ENCODE results near the gene PCDHGA1.
"Not testable (repeated sequence)": the region's sequence is repeated elsewhere in the genome, so short reads cannot be mapped to it uniquely, and the experiment has no call there.

The PCDHGA1 gene

GRCh38 chr5:141330299-141331080, at the start of gene PCDHGA1:
TSS of gene PCDHGA1 (plus strand) at chr5:141330514.
- DNase-seq = no peak
- intact Hi-C loops (cut with DNase I) = no loop called here

DNA sequence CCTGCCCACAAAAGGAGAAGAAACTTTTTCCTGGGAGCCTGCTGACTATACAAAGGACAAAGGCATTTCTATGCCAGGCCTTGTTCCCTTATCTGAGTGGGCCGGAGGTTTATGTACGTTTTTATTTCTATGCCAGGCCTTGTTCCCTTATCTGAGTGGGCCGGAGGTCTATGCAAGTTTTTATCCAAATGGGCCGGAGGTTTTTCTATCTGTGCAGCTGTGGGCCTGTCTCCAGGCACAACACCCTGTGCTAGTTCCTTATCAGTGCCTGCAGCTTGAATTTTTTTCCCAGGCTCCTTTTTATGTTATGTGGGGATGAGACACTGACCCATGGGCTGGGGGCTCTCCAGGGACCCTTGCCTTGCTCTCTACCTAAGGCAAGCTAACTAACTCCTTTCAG, 31.9 kb upstream of the PCDHGA1 start:
- no peak for DNase-seq
- intact Hi-C loops (cut with DNase I) = no loop called here

DNA sequence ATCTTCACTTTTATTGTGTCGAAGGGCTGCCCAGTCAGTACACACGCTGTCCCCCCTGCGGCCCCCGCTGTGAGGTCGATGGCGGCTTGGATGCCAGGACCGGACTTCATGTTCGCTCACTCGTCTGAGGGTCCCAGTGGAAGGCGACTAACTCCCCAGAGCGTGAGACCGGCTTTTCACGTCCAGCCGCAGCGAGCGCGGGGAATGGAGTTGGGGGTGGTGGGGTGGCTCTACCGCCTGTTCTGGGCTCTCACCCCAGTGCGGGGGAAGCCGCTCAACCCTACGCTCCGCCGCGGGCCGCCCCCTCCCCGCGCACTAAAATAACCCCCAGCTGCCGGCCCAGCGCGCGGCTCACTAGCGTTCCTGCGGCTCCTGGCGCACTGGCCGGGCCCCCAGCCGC, 26.6 kb upstream of the PCDHGA1 start, which contains the start of gene SLC25A2:
TSS of gene SLC25A2 (minus strand) at position 294 of the 400 bp plus-strand sequence. CDS start at position 110, 184 bp downstream.
- no peak for DNase-seq
- intact Hi-C loops (cut with DNase I) = no loop called here

- DNase-seq = no peak
- intact Hi-C loops (cut with DNase I) = no loop called here
These were observed 23.7 kb upstream of the PCDHGA1 start for GRCh38 chr5:141306630-141307029.

DNA sequence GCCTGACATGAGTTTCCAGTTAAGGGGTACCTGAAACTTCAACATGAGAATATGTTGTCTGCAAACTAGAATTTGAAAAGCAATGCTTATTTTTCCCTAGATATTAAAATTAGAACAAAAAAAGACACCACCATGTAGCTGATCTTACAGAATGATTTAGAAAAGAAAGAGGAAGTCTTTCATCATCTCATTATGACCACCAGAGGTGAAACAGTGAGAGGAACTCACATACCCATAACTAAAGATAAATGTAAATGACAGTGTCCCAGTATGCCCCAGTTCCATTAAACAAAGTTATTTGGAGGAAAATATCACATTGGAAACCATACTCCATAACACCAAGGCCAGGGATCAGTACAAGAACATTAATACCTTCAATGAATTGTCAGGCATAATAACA, 16.6 kb upstream of the PCDHGA1 start:
- intact Hi-C loops (cut with DNase I) = no loop called here
- DNase-seq = no peak

- intact Hi-C loops (cut with DNase I); DNase-seq: not testable (repeated sequence)
These were observed 13.4 kb upstream of the PCDHGA1 start for GRCh38 chr5:141316963-141317362.

GRCh38 chr5:141319202-141319601, 11.1 kb upstream of the PCDHGA1 start:
- intact Hi-C loops (cut with DNase I) = no loop called here
- DNase-seq = no peak

- intact Hi-C loops (cut with DNase I) = loop anchor here (2.0 kb wide), 1 partner anchor 245 kb away; no protein-coding TSS in a partner anchor
- DNase-seq = no peak
These were observed 10.6 kb upstream of the PCDHGA1 start for GRCh38 chr5:141319699-141320098.

GRCh38 chr5:141320225-141321169, 9.8 kb upstream of the PCDHGA1 start, which contains the start of gene TAF7:
TSS of gene TAF7 (minus strand) at chr5:141320784. CDS start at chr5:141320044, 740 bp downstream.
- intact Hi-C loops (cut with DNase I) = loop anchor here (2.0 kb wide), 1 partner anchor 244 kb away; no protein-coding TSS in a partner anchor
- DNase-seq = peak; percentile 83 to 98 (median 88)

- DNase-seq = no peak
- intact Hi-C loops (cut with DNase I) = no loop called here
These were observed 8.1 kb upstream of the PCDHGA1 start for GRCh38 chr5:141322261-141322660.

DNA sequence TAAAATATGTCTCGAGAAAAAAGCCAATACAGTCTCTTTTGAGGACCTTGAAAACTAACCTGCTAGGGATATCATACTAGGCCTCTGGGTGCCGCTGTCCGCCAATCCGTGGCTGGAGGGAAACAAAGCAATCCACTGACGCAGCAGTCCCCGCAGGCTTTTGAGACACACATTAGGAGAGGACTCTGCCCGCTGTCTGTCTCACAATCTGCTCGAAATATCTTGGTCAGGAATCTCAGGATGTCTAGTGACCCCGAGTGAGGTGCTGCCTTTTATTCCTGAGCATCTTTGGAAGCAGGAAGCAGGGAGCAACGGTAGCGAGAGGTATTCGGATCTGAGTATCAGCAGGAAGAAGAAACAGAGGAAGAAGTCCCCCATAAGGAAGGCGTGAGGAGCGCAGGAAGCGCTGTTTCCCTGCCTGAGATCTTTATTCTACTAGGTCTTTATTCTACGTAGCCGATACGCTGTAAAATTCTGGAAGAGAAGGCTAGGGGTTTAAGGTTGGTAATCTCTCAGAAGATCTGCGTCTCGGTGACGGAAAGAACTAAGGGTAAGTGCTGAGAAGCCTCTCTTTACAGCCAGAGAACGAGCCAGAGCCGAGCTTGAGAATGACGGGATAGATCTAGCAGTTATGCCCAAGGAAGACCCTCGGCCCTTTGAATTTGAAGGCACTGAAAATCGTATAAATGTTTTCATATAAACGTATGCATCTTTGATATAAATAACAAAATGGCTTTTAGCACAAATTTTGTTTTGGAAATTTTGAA, 4.0 kb upstream of the PCDHGA1 start:
- intact Hi-C loops (cut with DNase I) = loop anchor here (2.0 kb wide), 1 partner anchor 235 kb away; no protein-coding TSS in a partner anchor
- peak; percentile 22 to 95 (median 72) for DNase-seq

DNA sequence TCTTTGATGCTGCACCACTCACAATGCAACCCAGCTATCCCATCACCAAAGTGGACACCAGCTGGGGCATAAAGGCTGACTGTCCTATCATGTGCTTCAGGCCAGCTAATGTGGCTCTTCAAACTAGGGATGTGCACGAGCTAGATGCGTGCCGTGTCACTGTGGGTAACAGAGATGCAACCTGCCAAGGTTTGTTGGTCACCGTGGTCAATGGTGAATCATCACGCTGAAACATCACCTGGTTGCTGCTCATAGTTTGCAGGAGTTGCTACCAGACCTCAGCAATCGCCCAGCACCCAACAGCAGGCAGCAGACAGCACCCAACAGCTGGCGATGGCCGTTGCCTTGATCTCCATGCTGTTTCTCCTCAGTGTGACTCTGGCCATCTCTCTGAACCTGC, 2.1 kb upstream of the PCDHGA1 start:
- DNase-seq = no peak
- intact Hi-C loops (cut with DNase I) = no loop called here

DNA sequence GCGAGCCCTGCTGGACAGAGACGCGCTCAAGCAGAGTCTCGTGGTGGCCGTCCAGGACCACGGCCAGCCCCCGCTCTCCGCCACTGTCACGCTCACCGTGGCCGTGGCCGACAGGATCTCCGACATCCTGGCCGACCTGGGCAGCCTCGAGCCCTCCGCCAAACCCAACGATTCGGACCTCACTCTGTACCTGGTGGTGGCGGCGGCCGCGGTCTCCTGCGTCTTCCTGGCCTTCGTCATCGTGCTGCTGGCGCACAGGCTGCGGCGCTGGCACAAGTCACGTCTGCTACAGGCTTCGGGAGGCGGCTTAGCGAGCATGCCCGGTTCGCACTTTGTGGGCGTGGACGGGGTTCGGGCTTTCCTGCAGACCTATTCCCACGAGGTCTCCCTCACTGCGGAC, 2.3 kb downstream of the PCDHGA1 start:
- intact Hi-C loops (cut with DNase I); DNase-seq: not testable (repeated sequence)

GRCh38 chr5:141338538-141339306, 8.4 kb downstream of the PCDHGA1 start, which contains the start of gene PCDHGA2:
TSS of gene PCDHGA2 (plus strand) at chr5:141338760.
- intact Hi-C loops (cut with DNase I) = no loop called here
- DNase-seq = no peak

DNA sequence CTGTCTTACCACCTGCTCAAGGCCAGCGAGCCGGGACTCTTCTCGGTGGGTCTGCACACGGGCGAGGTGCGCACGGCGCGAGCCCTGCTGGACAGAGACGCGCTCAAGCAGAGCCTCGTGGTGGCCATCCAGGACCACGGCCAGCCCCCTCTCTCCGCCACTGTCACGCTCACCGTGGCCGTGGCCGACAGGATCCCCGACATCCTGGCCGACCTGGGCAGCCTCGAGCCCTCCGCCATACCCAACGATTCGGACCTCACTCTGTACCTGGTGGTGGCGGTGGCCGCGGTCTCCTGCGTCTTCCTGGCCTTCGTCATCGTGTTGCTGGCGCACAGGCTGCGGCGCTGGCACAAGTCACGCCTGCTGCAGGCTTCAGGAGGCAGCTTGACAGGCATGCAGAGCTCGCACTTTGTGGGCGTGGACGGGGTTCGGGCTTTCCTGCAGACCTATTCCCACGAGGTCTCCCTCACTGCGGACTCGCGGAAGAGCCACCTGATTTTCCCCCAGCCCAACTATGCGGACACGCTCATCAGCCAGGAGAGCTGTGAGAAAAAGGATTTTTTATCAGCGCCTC, 10.6 kb downstream of the PCDHGA1 start:
- intact Hi-C loops (cut with DNase I); DNase-seq: not testable (repeated sequence)

DNA sequence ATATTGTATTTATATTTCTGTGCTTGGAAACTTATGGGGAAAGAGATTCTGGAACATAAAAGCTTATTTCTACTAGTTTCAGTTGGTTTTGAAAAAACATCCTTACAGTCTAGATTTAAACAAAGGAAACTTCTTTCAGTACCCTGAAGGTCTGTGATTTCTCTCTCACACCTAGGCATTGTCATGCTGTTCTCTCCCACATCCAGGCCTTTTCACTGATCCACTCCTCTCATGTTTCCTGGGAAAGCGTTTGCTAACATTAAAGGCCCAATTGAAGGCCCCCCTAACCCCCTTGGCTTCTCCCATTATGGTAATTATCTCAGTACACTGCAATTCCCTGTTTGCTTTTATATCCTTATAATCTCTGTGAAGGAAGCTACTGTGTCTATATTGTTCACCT, 12.5 kb downstream of the PCDHGA1 start:
- DNase-seq = no peak
- intact Hi-C loops (cut with DNase I) = no loop called here

- intact Hi-C loops (cut with DNase I) = no loop called here
- DNase-seq = no peak
These were observed 13.1 kb downstream of the PCDHGA1 start, which contains the start of gene PCDHGA3 for GRCh38 chr5:141343242-141343952. TSS of gene PCDHGA3 (plus strand) at chr5:141343829. CDS start at chr5:141344034, 205 bp downstream.

DNA sequence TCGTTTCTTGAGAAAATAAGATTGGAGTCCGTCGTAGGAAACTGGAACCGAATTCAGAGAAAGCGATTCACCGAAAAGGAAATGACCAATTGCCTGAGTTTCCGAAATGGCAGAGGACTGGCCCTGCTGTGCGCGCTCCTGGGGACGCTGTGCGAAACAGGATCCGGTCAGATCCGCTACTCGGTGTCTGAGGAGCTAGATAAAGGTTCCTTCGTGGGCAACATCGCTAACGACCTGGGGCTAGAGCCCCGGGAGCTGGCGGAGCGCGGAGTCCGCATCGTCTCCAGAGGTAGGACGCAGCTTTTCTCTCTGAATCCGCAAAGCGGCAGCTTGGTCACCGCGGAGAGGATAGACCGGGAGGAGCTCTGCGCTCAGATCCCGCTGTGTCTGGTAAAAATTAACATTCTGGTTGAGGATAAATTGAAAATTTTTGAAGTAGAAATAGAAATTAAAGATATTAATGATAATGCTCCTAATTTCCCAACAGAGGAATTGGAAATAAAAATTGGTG, 13.7 kb downstream of the PCDHGA1 start:
- intact Hi-C loops (cut with DNase I) = no loop called here
- no peak for DNase-seq

All from posterior cingulate gyrus (tissue), 11 donors.